ENCODE data around the gene IQSEC3.

IQSEC3 gene

GRCh38 chr12:203074-203461 is 136.5 kb downstream of the IQSEC3 start:
- DNase-seq = no peak
- TF ChIP-seq GATA1 (IDR thresholded peaks at IDR 0.05; ENCODE audit: low read depth, low read length) = no peak
- no peak for TF ChIP-seq POLR2A (IDR thresholded peaks at IDR 0.05; ENCODE audit: low read length)

- TF ChIP-seq POLR2A (IDR thresholded peaks at IDR 0.05; ENCODE audit: low read length) (no peak), GATA1 (IDR thresholded peaks at IDR 0.05; ENCODE audit: low read depth, low read length) (no peak)
- no peak for DNase-seq
Observed at GRCh38 chr12:203462-204260, 137.1 kb downstream of the IQSEC3 start.

- DNase-seq = no peak
- TF ChIP-seq POLR2A (IDR thresholded peaks at IDR 0.05; ENCODE audit: low read length) (no peak), GATA1 (IDR thresholded peaks at IDR 0.05; ENCODE audit: low read depth, low read length) (no peak)
Observed at GRCh38 chr12:204261-204678, 137.7 kb downstream of the IQSEC3 start.

GRCh38 chr12:205026-205425 is 138.5 kb downstream of the IQSEC3 start:
- DNase-seq = no peak
- no peak for TF ChIP-seq GATA1 (IDR thresholded peaks at IDR 0.05; ENCODE audit: low read depth, low read length)

- no peak for DNase-seq
- TF ChIP-seq GATA1 (IDR thresholded peaks at IDR 0.05; ENCODE audit: low read depth, low read length) (no peak), POLR2A (IDR thresholded peaks at IDR 0.05; ENCODE audit: low read length) (no peak)
Observed at GRCh38 chr12:206746-207440, 140.3 kb downstream of the IQSEC3 start.

- no peak for DNase-seq
- TF ChIP-seq POLR2A (IDR thresholded peaks at IDR 0.05; ENCODE audit: low read length) = no peak
- no peak for TF ChIP-seq GATA1 (IDR thresholded peaks at IDR 0.05; ENCODE audit: low read depth, low read length)
Observed at GRCh38 chr12:207804-208203, 141.2 kb downstream of the IQSEC3 start.

GRCh38 chr12:208813-209212 is 142.2 kb downstream of the IQSEC3 start:
- DNase-seq = no peak
- TF ChIP-seq POLR2A (IDR thresholded peaks at IDR 0.05; ENCODE audit: low read length) (no peak), GATA1 (IDR thresholded peaks at IDR 0.05; ENCODE audit: low read depth, low read length) (no peak)

- TF ChIP-seq GATA1 (IDR thresholded peaks at IDR 0.05; ENCODE audit: low read depth, low read length) (no peak), POLR2A (IDR thresholded peaks at IDR 0.05; ENCODE audit: low read length) (no peak)
- no peak for DNase-seq
Observed at GRCh38 chr12:209246-209645, 142.7 kb downstream of the IQSEC3 start.

GRCh38 chr12:209851-210250 is 143.3 kb downstream of the IQSEC3 start:
- TF ChIP-seq POLR2A (IDR thresholded peaks at IDR 0.05; ENCODE audit: low read length) = no peak
- no peak for TF ChIP-seq GATA1 (IDR thresholded peaks at IDR 0.05; ENCODE audit: low read depth, low read length)
- no peak for DNase-seq

GRCh38 chr12:210277-211141 is 143.9 kb downstream of the IQSEC3 start:
- TF ChIP-seq POLR2A (IDR thresholded peaks at IDR 0.05; ENCODE audit: low read length) (no peak), GATA1 (IDR thresholded peaks at IDR 0.05; ENCODE audit: low read depth, low read length) (no peak)
- DNase-seq = no peak

- DNase-seq = no peak
- TF ChIP-seq POLR2A (IDR thresholded peaks at IDR 0.05; ENCODE audit: low read length) = no peak
- TF ChIP-seq GATA1 (IDR thresholded peaks at IDR 0.05; ENCODE audit: low read depth, low read length) = no peak
Observed at GRCh38 chr12:211142-211465, 144.5 kb downstream of the IQSEC3 start.

- no peak for DNase-seq
- TF ChIP-seq GATA1 (IDR thresholded peaks at IDR 0.05; ENCODE audit: low read depth, low read length) = no peak
- no peak for TF ChIP-seq POLR2A (IDR thresholded peaks at IDR 0.05; ENCODE audit: low read length)
Observed at GRCh38 chr12:211639-212414, 145.3 kb downstream of the IQSEC3 start.

- TF ChIP-seq GATA1 (IDR thresholded peaks at IDR 0.05; ENCODE audit: low read depth, low read length) = no peak
- no peak for TF ChIP-seq POLR2A (IDR thresholded peaks at IDR 0.05; ENCODE audit: low read length)
- DNase-seq = no peak
Observed at GRCh38 chr12:212415-212714, 145.8 kb downstream of the IQSEC3 start.

Measured in erythroblast (primary cell).